Measurements from ENCODE around the gene GLO1. TPM values are rescaled to one million over a fixed set of nuclear protein-coding genes. Genes with fewer than 3 reads are reported as not detected.
A peak's percentile ranks its signal among the peaks of the same experiment; 100 is the strongest.

GLO1 gene
- total RNA-seq, 1 donor from 2014 or later = 124 TPM

GRCh38 chr6:38639498-38640215, 63.3 kb downstream of the GLO1 start, which contains the start of gene BTBD9:
TSS of gene BTBD9 (minus strand) at chr6:38639929.
- intact Hi-C loops (cut with micrococcal nuclease) = loop anchor here (1.0 to 10.0 kb wide), 5 partner anchors 33 to 845 kb away; partner anchors contain the start of gene GLO1
- H3K4me3 Mint-ChIP-seq = peak within 1 kb of the TSS; percentile 90
- H3K4me1 Mint-ChIP-seq = peaks cover 38% of the 10 kb centered on the region
- peaks cover 2% of the 10 kb centered on the region for H3K36me3 Mint-ChIP-seq (ENCODE audit: low read depth)
- H3K9me3 Mint-ChIP-seq = no peaks in the 10 kb centered on the region
- H3K27me3 Mint-ChIP-seq = no peaks in the 10 kb centered on the region
- H3K27ac Mint-ChIP-seq = peak within 1 kb of the TSS; percentile 88
- DNase-seq = peak; percentile 96

- H3K27me3 Mint-ChIP-seq = no peaks in the 10 kb centered on the region
- peak overlapping the region; percentile 90 for H3K4me3 Mint-ChIP-seq
- no peaks in the 10 kb centered on the region for H3K9me3 Mint-ChIP-seq
- intact Hi-C loops (cut with micrococcal nuclease) = loop anchor here (1.0 to 10.0 kb wide), 5 partner anchors 33 to 844 kb away; partner anchors contain the start of gene GLO1
- DNase-seq = no peak
- peaks cover 44% of the 10 kb centered on the region for H3K4me1 Mint-ChIP-seq
- peaks cover 2% of the 10 kb centered on the region for H3K36me3 Mint-ChIP-seq (ENCODE audit: low read depth)
- H3K27ac Mint-ChIP-seq = peak overlapping the region; percentile 88
Measured at GRCh38 chr6:38638941-38639497, 63.9 kb downstream of the GLO1 start.

DNA sequence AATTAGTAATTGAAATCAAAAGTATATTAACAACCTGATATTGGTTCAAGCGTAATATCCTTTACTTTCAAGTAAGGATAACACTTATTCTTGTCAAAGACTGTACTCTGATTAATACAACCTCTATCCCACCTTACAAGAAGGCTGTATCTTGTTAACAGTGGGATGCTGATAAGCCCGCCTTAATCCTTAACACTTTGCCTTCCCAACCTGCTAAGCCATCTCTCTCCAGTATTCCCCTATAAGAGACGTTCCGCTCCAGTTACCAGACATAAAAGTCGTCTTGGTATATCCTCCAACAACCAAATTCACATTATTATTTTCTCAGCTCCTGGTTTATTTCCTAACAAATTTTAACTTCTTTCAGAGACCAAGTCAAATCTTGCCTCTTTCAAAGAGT, 65.2 kb downstream of the GLO1 start:
- no peak for DNase-seq
- H3K4me1 Mint-ChIP-seq = peaks cover 44% of the 10 kb centered on the region
- intact Hi-C loops (cut with micrococcal nuclease) = loop anchor here (5.0 to 10.0 kb wide), 2 partner anchors 35 to 843 kb away; no protein-coding TSS in a partner anchor
- H3K4me3 Mint-ChIP-seq = no peak overlapping the region
- H3K36me3 Mint-ChIP-seq (ENCODE audit: low read depth) = no peaks in the 10 kb centered on the region
- H3K27me3 Mint-ChIP-seq = no peaks in the 10 kb centered on the region
- H3K27ac Mint-ChIP-seq = no peak overlapping the region
- H3K9me3 Mint-ChIP-seq = no peaks in the 10 kb centered on the region

GRCh38 chr6:38636027-38636426, 66.9 kb downstream of the GLO1 start:
- intact Hi-C loops (cut with micrococcal nuclease) = loop anchor here (5.0 to 10.0 kb wide), 2 partner anchors 36 to 841 kb away; no protein-coding TSS in a partner anchor
- peaks cover 38% of the 10 kb centered on the region for H3K4me1 Mint-ChIP-seq
- H3K36me3 Mint-ChIP-seq (ENCODE audit: low read depth) = peaks cover 3% of the 10 kb centered on the region
- H3K27ac Mint-ChIP-seq = no peak overlapping the region
- no peak for DNase-seq
- no peak overlapping the region for H3K4me3 Mint-ChIP-seq
- no peaks in the 10 kb centered on the region for H3K9me3 Mint-ChIP-seq
- H3K27me3 Mint-ChIP-seq = no peaks in the 10 kb centered on the region

DNA sequence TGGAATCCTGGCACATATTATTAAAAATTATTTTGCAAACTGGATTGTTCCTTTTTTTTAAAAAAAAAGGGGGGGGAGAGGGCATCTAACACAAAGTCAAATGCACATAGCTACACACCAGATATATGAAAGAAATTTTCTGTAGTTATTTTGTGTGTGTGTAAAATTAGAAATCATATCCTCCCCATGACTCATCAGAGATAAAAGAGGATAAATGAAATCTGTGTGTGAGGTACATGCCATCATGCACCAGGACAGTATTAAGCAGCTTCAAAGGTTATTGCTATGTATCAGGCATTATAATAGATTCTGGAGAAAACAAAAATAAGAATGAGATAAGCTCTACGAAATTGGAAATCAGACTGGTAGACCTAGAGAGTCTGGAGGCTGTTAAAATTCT, 68.4 kb downstream of the GLO1 start:
- Mint-ChIP-seq H3K36me3 (ENCODE audit: low read depth) (peaks cover 3% of the 10 kb centered on the region), H3K9me3 (no peaks in the 10 kb centered on the region), H3K27ac (no peak overlapping the region), H3K27me3 (no peaks in the 10 kb centered on the region), H3K4me3 (no peak overlapping the region), H3K4me1 (peaks cover 32% of the 10 kb centered on the region)
- DNase-seq = no peak
- intact Hi-C loops (cut with micrococcal nuclease) = loop anchor here (10.0 kb wide), 1 partner anchor 840 kb away; no protein-coding TSS in a partner anchor

DNA sequence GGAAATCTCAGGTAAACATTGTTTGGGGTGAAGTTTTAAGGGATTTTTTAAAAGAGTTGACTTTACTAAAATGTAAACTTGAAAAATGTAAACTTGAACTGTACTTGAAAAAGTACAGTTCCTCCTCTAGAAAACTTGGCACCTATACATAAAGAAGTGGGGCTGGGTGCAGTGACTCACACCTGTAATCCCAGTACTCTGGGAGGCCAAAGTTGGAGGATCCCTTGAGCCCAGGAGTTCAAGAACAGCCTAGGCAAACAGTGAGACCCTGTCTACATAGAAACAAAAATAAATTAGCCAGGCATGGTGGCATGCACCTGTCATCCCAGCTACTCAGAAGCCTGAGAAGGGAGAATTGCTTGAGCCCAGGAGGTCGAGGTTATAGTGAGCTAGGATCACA, 70.5 kb downstream of the GLO1 start:
- H3K27ac Mint-ChIP-seq = no peak overlapping the region
- peaks cover 3% of the 10 kb centered on the region for H3K36me3 Mint-ChIP-seq (ENCODE audit: low read depth)
- no peak for DNase-seq
- H3K4me1 Mint-ChIP-seq = peaks cover 22% of the 10 kb centered on the region
- intact Hi-C loops (cut with micrococcal nuclease) = loop anchor here (10.0 kb wide), 1 partner anchor 838 kb away; no protein-coding TSS in a partner anchor
- H3K27me3 Mint-ChIP-seq = no peaks in the 10 kb centered on the region
- H3K9me3 Mint-ChIP-seq = no peaks in the 10 kb centered on the region
- no peak overlapping the region for H3K4me3 Mint-ChIP-seq

- Mint-ChIP-seq H3K4me3 (no peak overlapping the region), H3K9me3 (no peaks in the 10 kb centered on the region), H3K27me3 (no peaks in the 10 kb centered on the region), H3K27ac (no peak overlapping the region), H3K4me1 (peaks cover 13% of the 10 kb centered on the region), H3K36me3 (ENCODE audit: low read depth) (peaks cover 3% of the 10 kb centered on the region)
- intact Hi-C loops (cut with micrococcal nuclease) = loop anchor here (10.0 kb wide), 1 partner anchor 836 kb away; no protein-coding TSS in a partner anchor
- DNase-seq = no peak
Measured at GRCh38 chr6:38631186-38631783, 71.7 kb downstream of the GLO1 start.

Other genes with a start within 250 kb of the GLO1 start
- gene BTBD9, start 63.2 kb downstream of the GLO1 start, total RNA-seq = 12.3 and 12.4 TPM in 2 replicates
- gene DNAH8, start 12.2 kb upstream of the GLO1 start, total RNA-seq = 0.02 TPM in 1 of 2 replicates, not detected in the other